ENCODE results near the gene IFI30.

The IFI30 gene

GRCh38 chr19:18173572-18174288, at the start of gene IFI30:
IFI30 (plus strand) TSS chr19:18173813; CDS start chr19:18173842, 29 bp downstream.
- DNase-seq: peak; percentile 89 to 95 (median 94)

GRCh38 chr19:18123819-18124218, 49.8 kb upstream of the IFI30 start:
- no peak for DNase-seq

GRCh38 chr19:18126097-18126496, 47.5 kb upstream of the IFI30 start:
- peak; percentile 56 to 66 (median 63) for DNase-seq

- DNase-seq: peak; percentile 38 to 54 (median 52)
Observed at GRCh38 chr19:18128044-18128443, 45.6 kb upstream of the IFI30 start.

GRCh38 chr19:18128805-18129204, 44.8 kb upstream of the IFI30 start:
- no peak for DNase-seq

- no peak for DNase-seq
Observed at GRCh38 chr19:18130523-18131242, 42.9 kb upstream of the IFI30 start.

GRCh38 chr19:18131841-18132596, 41.6 kb upstream of the IFI30 start:
- DNase-seq: no peak

- no peak for DNase-seq
Observed at GRCh38 chr19:18135712-18136584, 37.7 kb upstream of the IFI30 start.

- DNase-seq: no peak
Observed at GRCh38 chr19:18137242-18137641, 36.4 kb upstream of the IFI30 start.

- peak in 2 of 3 donors; percentile 39 to 44 for DNase-seq
Observed at GRCh38 chr19:18137657-18138339, 35.8 kb upstream of the IFI30 start.

GRCh38 chr19:18140473-18140872, 33.1 kb upstream of the IFI30 start:
- DNase-seq: no peak

GRCh38 chr19:18141031-18141430, 32.6 kb upstream of the IFI30 start:
- no peak for DNase-seq

GRCh38 chr19:18143902-18144301, 29.7 kb upstream of the IFI30 start:
- no peak for DNase-seq

- no peak for DNase-seq
Observed at GRCh38 chr19:18144361-18144760, 29.3 kb upstream of the IFI30 start.

- no peak for DNase-seq
Observed at GRCh38 chr19:18144906-18145305, 28.7 kb upstream of the IFI30 start.

GRCh38 chr19:18145391-18145999, 28.1 kb upstream of the IFI30 start:
- no peak for DNase-seq

- DNase-seq: no peak
Observed at GRCh38 chr19:18147396-18147795, 26.2 kb upstream of the IFI30 start.

GRCh38 chr19:18149596-18149975, 24.0 kb upstream of the IFI30 start:
- no peak for DNase-seq

GRCh38 chr19:18150776-18151624, 22.6 kb upstream of the IFI30 start:
- no peak for DNase-seq

GRCh38 chr19:18152442-18152816, 21.2 kb upstream of the IFI30 start:
- peak; percentile 99 to 100 (median 100) for DNase-seq
